ENCODE data around the gene ARHGEF6.
"Not testable (repeated sequence)": the region's sequence is repeated elsewhere in the genome, so short reads cannot be mapped to it uniquely, and the experiment has no call there.

The ARHGEF6 gene

GRCh38 chrX:136781180-136781797, 557 bp upstream of the ARHGEF6 start:
- no peak for DNase-seq (ENCODE audit: low spot score)

GRCh38 chrX:136780241-136780640, 491 bp downstream of the ARHGEF6 start:
- no peak for DNase-seq (ENCODE audit: low spot score)

GRCh38 chrX:136779346-136779781, 1.4 kb downstream of the ARHGEF6 start:
- peak; percentile 55 for DNase-seq (ENCODE audit: low spot score)

- DNase-seq (ENCODE audit: low spot score) = no peak
These were observed 1.8 kb downstream of the ARHGEF6 start for GRCh38 chrX:136778916-136779315.

- no peak for DNase-seq (ENCODE audit: low spot score)
These were observed 2.7 kb downstream of the ARHGEF6 start for GRCh38 chrX:136778020-136778419.

- no peak for DNase-seq (ENCODE audit: low spot score)
These were observed 7.1 kb downstream of the ARHGEF6 start for GRCh38 chrX:136773648-136774047.

- DNase-seq (ENCODE audit: low spot score) = not testable (repeated sequence)
These were observed 8.9 kb downstream of the ARHGEF6 start for GRCh38 chrX:136771869-136772268.

GRCh38 chrX:136768469-136769084, 12.2 kb downstream of the ARHGEF6 start:
- peak; percentile 60 for DNase-seq (ENCODE audit: low spot score)

- peak; percentile 35 for DNase-seq (ENCODE audit: low spot score)
These were observed 13.4 kb downstream of the ARHGEF6 start for GRCh38 chrX:136767104-136767941.

GRCh38 chrX:136766785-136767103, 14.0 kb downstream of the ARHGEF6 start:
- DNase-seq (ENCODE audit: low spot score) = no peak

GRCh38 chrX:136765821-136766356, 14.8 kb downstream of the ARHGEF6 start:
- no peak for DNase-seq (ENCODE audit: low spot score)

GRCh38 chrX:136764206-136764605, 16.5 kb downstream of the ARHGEF6 start:
- DNase-seq (ENCODE audit: low spot score) = no peak

- no peak for DNase-seq (ENCODE audit: low spot score)
These were observed 17.8 kb downstream of the ARHGEF6 start for GRCh38 chrX:136762820-136763452.

GRCh38 chrX:136761421-136761820, 19.3 kb downstream of the ARHGEF6 start:
- no peak for DNase-seq (ENCODE audit: low spot score)

GRCh38 chrX:136759968-136760367, 20.8 kb downstream of the ARHGEF6 start:
- peak; percentile 20 for DNase-seq (ENCODE audit: low spot score)

GRCh38 chrX:136755411-136755810, 25.3 kb downstream of the ARHGEF6 start:
- DNase-seq (ENCODE audit: low spot score) = no peak

- peak; percentile 12 for DNase-seq (ENCODE audit: low spot score)
These were observed 26.1 kb downstream of the ARHGEF6 start for GRCh38 chrX:136754651-136755050.

GRCh38 chrX:136752796-136753195, 27.9 kb downstream of the ARHGEF6 start:
- DNase-seq (ENCODE audit: low spot score) = no peak

- no peak for DNase-seq (ENCODE audit: low spot score)
These were observed 28.4 kb downstream of the ARHGEF6 start for GRCh38 chrX:136752346-136752745.

GRCh38 chrX:136750364-136750763, 30.4 kb downstream of the ARHGEF6 start:
- peak; percentile 14 for DNase-seq (ENCODE audit: low spot score)

- peak; percentile 17 for DNase-seq (ENCODE audit: low spot score)
These were observed 33.4 kb downstream of the ARHGEF6 start for GRCh38 chrX:136747003-136747986.

Data from CD4-positive, alpha-beta T cell treated with Interleukin-15 for 4 hours (primary cell).